Activated CD4-positive, CD25-positive, alpha-beta regulatory T cell treated with anti-CD3 and anti-CD28 coated beads, Interleukin-2, amount 50 U/mL, for 16 hours (primary cell): ENCODE results near the gene FYTTD1.
"Not testable (repeated sequence)": the region's sequence is repeated elsewhere in the genome, so short reads cannot be mapped to it uniquely, and the experiment has no call there.

Experiments
- DNase-seq: peaks from one replicate; pipeline ENCODE4 v3.0.0-alpha.2; 2020; ENCODE audit warnings: low read depth, low spot score

FYTTD1 gene

GRCh38 chr3:197749601-197750395 is at the start of gene FYTTD1:
Gene FYTTD1 (plus strand): TSS chr3:197749883. CDS start chr3:197749972, 89 bp downstream.
- peak; percentile 73 for DNase-seq

- no peak for DNase-seq
Observed at GRCh38 chr3:197700095-197700494, 49.6 kb upstream of the FYTTD1 start.

- DNase-seq = no peak
Observed at GRCh38 chr3:197701841-197702240, 47.8 kb upstream of the FYTTD1 start.

GRCh38 chr3:197706658-197707057 is 43.0 kb upstream of the FYTTD1 start:
- DNase-seq = no peak

- DNase-seq = no peak
Observed at GRCh38 chr3:197709135-197709534, 40.5 kb upstream of the FYTTD1 start.

GRCh38 chr3:197710965-197711364 is 38.7 kb upstream of the FYTTD1 start:
- DNase-seq = not testable (repeated sequence)

DNA sequence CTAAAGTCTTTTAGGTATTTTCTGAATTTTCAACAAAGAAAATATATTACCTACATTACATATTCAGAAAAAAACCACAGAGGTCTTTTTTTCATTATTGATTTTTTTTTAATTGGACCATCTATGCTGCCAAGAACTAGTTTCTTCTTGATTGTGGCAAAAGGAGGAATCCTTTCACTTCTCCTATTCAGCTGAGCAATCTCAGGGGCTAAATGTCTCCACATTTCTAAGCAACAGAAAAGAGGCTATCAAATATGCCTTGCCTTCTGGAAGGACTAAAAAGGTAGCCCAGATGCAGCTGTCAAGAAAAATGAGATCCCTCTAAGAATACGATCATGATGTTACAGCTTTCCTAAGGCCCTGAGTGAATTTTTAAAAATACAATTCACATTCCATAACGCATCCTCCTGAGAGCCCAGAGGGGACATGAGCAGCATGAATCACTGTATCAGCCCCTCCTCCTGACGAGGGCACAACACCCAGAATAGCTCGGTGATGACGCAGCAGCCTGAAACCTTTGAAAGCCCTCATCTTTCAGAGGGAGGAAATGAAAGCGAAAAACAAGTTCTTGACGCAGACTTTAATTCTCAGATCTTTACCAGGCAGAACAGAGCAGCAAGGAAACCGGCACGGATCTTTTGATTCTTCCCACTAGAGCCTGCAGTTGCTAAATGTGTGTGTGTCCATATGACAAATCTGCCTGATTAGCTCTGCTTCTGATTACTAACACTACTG is 37.5 kb upstream of the FYTTD1 start:
- peak; percentile 78 for DNase-seq

- DNase-seq = no peak
Observed at GRCh38 chr3:197713477-197713822, 36.2 kb upstream of the FYTTD1 start.

DNA sequence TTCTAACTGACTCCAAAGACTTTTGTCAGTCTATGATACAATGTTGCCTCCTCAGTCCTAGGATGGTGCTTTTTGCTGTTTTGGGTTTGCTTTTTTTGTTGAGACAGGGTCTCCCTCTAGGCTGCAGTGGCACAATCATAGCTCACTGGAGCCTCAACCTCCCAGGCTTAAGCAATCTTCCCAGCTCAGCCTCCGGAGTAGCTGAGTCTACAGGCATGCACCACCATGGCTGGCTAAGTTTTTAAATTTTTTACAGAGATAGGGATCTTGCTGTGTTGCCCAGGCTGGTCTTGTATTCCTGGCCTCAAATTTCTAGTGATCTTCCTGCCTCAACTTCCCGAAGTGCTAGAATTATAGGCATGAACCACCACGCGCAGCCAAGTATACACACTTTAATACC is 35.4 kb upstream of the FYTTD1 start:
- no peak for DNase-seq

- DNase-seq = no peak
Observed at GRCh38 chr3:197718891-197719290, 30.8 kb upstream of the FYTTD1 start.

DNA sequence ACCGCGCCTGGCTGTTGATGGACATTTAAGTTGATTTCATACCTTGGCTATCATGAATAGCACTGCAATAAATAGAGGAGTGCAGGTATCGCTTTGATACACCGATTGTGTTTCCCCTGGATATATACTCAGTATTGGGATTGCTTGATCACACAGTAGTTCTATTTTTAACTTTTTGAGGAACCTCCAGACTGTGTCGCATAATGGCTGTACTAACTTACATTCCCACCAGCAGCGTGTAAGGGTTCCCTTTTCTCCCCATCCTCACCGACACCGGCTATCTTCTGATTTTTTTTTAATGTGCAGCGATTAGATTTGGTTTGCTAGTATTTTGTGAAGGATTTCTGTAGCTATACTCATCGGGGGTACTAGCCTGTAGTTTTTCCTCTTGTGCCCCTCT is 29.0 kb upstream of the FYTTD1 start:
- no peak for DNase-seq

DNA sequence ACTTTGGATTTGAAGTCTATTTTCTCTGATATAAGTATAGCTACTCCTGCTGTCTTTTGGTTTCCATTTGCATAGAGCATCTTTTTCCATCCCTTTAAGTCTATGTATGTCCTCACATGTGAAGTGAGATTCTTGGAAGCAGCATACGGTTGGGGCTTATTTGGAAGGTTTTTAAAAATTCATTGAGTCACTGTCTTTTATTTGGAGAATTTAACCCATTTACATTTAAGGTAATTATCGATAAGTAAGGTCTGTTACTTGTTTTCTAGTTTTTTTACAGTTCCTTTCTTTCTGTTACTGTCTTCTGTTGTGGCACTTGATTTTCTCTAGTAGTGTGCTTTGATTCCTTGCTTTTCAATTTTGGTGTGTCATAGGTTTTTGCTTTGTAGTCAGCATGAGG is 26.9 kb upstream of the FYTTD1 start:
- DNase-seq = no peak

DNA sequence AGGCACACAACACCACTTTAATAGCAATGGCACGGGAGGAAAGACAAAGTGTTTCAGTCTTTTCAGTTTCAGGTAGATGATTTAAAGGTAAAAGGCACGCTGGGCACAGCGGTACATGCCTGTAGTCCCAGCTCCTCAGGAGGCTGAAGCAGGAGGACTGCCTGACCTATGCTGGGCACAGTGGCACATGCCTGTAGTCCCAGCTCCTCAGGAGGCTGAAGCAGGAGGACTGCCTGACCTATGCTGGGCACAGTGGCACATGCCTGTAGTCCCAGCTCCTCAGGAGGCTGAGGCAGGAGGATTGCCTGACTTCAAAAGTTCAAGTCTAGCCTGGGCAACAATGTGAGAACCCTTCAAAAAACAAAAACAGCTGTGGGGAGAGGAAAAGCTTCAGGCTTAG is 21.8 kb upstream of the FYTTD1 start:
- not testable (repeated sequence) for DNase-seq

DNA sequence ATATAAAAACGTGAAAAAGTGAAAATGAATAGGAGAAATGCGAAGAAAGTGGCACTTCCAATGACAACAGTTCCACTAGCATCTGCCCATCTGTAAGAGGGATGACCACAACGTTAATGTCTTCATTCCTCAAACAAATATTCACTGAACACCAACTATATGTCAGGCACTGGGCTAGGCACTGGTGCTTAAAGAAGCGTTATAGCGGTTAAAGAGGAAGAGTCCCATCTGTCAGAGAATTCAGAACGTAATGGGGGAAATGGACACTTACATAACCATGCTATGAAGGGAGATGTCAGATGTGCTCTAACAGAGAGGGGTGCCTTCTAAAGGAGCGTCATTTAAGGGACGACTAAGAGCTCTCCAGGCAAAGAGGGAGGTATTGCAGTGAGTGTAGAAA is 21.2 kb upstream of the FYTTD1 start:
- DNase-seq = no peak

DNA sequence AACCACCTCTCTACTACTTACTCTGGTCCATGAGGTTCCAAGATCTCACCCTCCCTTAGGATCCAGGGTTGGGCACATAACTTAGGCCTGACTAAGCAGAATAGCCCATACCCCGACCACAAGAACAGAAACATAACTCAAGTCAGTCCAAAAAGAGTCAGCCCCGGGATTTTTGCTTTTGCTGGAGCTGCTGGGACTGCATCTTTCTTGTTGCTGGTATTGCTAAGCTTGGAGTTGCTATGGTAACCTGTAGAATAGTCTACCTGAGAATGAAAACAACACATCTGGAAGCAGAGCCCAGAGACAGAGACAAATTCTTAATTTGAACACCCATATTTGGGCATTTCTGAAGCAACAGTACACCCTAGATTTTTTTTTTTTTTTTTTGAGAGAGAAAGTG is 19.5 kb upstream of the FYTTD1 start:
- DNase-seq = no peak

DNA sequence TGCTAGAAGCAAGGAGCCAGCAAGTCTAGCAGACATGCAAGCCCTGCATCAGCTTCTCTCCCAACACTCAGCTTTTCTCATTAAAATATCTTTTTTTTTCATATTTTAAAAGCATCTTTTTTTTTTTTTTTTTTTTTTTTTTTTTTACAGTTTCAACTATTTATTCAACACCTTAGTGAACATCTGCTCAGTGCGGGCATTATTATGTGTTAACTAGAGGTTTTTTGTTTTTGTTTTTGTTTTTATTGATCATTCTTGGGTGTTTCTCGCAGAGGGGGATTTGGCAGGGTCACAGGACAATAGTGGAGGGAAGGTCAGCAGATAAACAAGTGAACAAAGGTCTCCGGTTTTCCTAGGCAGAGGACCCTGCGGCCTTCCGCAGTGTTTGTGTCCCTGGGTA is 18.9 kb upstream of the FYTTD1 start:
- DNase-seq = not testable (repeated sequence)

GRCh38 chr3:197731483-197731882 is 18.2 kb upstream of the FYTTD1 start:
- DNase-seq = not testable (repeated sequence)

- no peak for DNase-seq
Observed at GRCh38 chr3:197733042-197733441, 16.6 kb upstream of the FYTTD1 start.

DNA sequence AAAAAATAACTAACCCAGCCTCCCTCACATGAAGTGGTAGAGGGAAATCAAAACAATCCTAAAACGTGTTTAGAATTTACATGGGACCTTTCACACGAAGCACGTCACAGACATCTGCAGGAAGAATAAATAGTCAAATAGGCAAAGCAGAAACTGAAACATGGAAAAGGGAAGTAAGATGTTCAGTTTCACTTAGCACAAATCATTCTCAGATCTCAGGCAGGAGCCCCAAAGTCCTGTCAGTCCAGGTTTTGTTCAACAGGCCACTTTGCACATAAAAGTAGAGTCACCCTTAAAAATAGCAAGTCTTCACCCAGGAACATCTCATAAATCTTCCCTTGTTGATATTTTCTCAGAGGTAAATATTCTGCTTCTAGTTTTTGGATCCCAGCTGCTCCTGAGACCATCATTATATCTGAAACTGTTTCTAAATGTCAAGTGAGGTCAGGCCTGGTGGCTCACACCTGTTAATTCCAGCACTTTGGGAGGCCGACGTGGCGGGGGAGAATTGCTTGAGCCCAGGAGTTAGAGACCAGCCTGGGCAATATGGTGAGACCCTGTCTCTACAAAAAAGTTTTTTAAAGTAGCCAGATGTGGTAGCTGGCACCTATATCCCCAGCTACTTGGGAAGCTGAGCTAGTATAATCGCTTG is 14.9 kb upstream of the FYTTD1 start:
- DNase-seq = no peak

GRCh38 chr3:197736010-197736490 is 13.6 kb upstream of the FYTTD1 start:
- no peak for DNase-seq

DNA sequence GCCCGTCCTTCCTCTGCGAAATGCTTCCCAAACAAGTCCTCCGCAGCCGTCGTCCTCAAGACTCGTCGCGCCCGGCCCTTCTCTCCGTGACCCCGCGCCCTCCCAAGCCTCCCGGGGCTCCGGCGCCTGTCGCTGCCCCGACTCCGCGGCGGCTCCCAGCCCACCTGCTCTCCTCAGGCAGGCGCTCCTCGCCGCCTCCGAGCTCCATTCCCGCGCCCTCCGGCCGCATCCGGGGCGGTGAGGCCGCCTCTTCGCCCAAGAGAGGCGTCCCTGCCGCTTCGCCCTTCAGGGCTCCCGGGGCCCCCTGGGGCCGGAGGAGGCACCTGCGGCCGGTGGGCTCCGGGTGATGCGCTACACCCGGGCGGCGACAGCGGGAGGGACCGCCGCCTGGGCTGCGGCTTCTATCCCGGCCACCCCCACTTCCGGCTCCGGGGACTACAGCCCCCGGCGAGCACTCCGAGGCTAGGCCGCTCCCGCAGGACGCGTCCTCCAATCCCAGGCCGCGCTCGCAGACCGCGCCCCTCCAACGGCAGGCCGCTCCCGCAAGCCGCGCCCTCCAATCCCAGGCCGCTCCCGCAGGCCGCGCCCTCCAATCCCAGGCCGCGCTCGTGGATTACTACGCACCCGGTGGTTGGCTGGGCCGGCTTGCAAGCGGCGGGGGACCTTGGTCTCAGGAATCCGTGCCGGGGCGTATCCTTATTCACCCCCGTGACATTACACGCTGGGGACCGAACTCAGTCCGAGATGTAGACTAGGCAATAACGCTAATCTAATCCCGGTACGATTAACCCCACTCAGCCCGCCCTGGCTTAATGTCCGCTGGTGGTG is 13.0 kb upstream of the FYTTD1 start, which contains the start of gene RUBCN:
TSS of gene RUBCN (minus strand) at position 414 of the 828 bp plus-strand sequence. CDS start at position 229, 185 bp downstream.
- DNase-seq = peak; percentile 80

DNA sequence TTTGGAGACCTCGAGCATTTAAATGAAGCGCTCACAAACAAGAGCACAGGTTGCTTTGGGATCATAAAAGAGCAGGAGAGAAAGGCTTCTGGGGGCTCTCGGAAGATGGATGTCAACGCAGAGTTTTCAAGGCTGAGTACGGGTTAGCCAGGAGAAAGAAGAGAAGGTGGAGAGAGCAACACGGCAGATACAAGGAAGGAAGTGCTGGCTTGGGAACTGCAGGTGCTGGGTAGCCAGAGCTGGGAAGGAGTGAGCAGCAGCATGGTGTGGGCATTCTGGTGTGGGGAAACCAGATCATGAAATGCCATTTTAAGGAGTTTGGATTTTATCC is 12.4 kb upstream of the FYTTD1 start:
- no peak for DNase-seq
